Suprapubic skin (tissue), 3 donors: ENCODE measurements around the gene PPIF.

Experiments used
- CTCF ChIP-seq, 2 donors: fragments of 200-600 bp in 1 of 2; fragments of 450-650 bp in 1 of 2; sonication (generic) in 1 of 2; IDR thresholded peaks; one replicate each; pipeline ENCODE4 v1.5.1; 2016 to 2019; ENCODE audit warnings: antibody characterized with exemption in 2 of 2, mild to moderate bottlenecking in 1 of 2, moderate library complexity in 1 of 2
- POLR2A ChIP-seq, 2 donors: fragments of 450-650 bp; IDR thresholded peaks; one replicate each; pipeline ENCODE4 v1.6.1; 2017; ENCODE audit warnings: antibody characterized with exemption in 2 of 2, mild to moderate bottlenecking in 2 of 2, moderate library complexity in 2 of 2

GRCh38 chr10:79336276-79336675 is 11.0 kb upstream of the PPIF start:
- TF ChIP-seq CTCF (IDR thresholded peaks at IDR 0.05) = no peak
- no peak for TF ChIP-seq POLR2A (IDR thresholded peaks at IDR 0.05)
